Measurements from ENCODE around the gene ARMC3.

ARMC3 gene

GRCh38 chr10:22911889-22912762 is 15.7 kb upstream of the ARMC3 start:
- no peak overlapping the region for H3K4me3 ChIP-seq (ENCODE audit: severe bottlenecking)
- no peak for ATAC-seq (ENCODE audit: low read depth)
- H3K27ac ChIP-seq (ENCODE audit: poor library complexity, severe bottlenecking) = no peak overlapping the region
- no peaks in the 10 kb centered on the region for H3K4me1 ChIP-seq (ENCODE audit: insufficient read depth, poor library complexity, severe bottlenecking)
- peaks cover 2% of the 10 kb centered on the region for H3K9me3 ChIP-seq (ENCODE audit: severe bottlenecking)
- H3K27me3 ChIP-seq (ENCODE audit: insufficient read depth, poor library complexity, severe bottlenecking) = no peaks in the 10 kb centered on the region
- H3K36me3 ChIP-seq (ENCODE audit: low read depth) = no peaks in the 10 kb centered on the region
- TF ChIP-seq, protein P1, sequence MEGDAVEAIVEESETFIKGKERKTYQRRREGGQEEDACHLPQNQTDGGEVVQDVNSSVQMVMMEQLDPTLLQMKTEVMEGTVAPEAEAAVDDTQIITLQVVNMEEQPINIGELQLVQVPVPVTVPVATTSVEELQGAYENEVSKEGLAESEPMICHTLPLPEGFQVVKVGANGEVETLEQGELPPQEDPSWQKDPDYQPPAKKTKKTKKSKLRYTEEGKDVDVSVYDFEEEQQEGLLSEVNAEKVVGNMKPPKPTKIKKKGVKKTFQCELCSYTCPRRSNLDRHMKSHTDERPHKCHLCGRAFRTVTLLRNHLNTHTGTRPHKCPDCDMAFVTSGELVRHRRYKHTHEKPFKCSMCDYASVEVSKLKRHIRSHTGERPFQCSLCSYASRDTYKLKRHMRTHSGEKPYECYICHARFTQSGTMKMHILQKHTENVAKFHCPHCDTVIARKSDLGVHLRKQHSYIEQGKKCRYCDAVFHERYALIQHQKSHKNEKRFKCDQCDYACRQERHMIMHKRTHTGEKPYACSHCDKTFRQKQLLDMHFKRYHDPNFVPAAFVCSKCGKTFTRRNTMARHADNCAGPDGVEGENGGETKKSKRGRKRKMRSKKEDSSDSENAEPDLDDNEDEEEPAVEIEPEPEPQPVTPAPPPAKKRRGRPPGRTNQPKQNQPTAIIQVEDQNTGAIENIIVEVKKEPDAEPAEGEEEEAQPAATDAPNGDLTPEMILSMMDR (IDR thresholded peaks at IDR 0.05; ENCODE audit: poor library complexity, severe bottlenecking) = no peak
- DNase-seq (ENCODE audit: low spot score) = no peak

GRCh38 chr10:22912763-22913384 is 15.0 kb upstream of the ARMC3 start:
- TF ChIP-seq, protein P1 (IDR thresholded peaks at IDR 0.05; ENCODE audit: poor library complexity, severe bottlenecking) = no peak
- Histone ChIP-seq H3K27me3 (ENCODE audit: insufficient read depth, poor library complexity, severe bottlenecking) (no peaks in the 10 kb centered on the region), H3K4me3 (ENCODE audit: severe bottlenecking) (no peak overlapping the region), H3K4me1 (ENCODE audit: insufficient read depth, poor library complexity, severe bottlenecking) (no peaks in the 10 kb centered on the region), H3K27ac (ENCODE audit: poor library complexity, severe bottlenecking) (no peak overlapping the region), H3K9me3 (ENCODE audit: severe bottlenecking) (peaks cover 2% of the 10 kb centered on the region), H3K36me3 (ENCODE audit: low read depth) (no peaks in the 10 kb centered on the region)
- DNase-seq (ENCODE audit: low spot score) = no peak
- ATAC-seq (ENCODE audit: low read depth) = no peak

- no peak for DNase-seq (ENCODE audit: low spot score)
- H3K27me3 ChIP-seq (ENCODE audit: insufficient read depth, poor library complexity, severe bottlenecking) = no peaks in the 10 kb centered on the region
- no peaks in the 10 kb centered on the region for H3K4me1 ChIP-seq (ENCODE audit: insufficient read depth, poor library complexity, severe bottlenecking)
- H3K36me3 ChIP-seq (ENCODE audit: low read depth) = no peaks in the 10 kb centered on the region
- TF ChIP-seq, protein P1 (IDR thresholded peaks at IDR 0.05; ENCODE audit: poor library complexity, severe bottlenecking) = no peak
- ATAC-seq (ENCODE audit: low read depth) = no peak
- H3K27ac ChIP-seq (ENCODE audit: poor library complexity, severe bottlenecking) = no peak overlapping the region
- no peak overlapping the region for H3K4me3 ChIP-seq (ENCODE audit: severe bottlenecking)
- peaks cover 2% of the 10 kb centered on the region for H3K9me3 ChIP-seq (ENCODE audit: severe bottlenecking)
These were observed 14.3 kb upstream of the ARMC3 start for GRCh38 chr10:22913474-22914092.

DNA sequence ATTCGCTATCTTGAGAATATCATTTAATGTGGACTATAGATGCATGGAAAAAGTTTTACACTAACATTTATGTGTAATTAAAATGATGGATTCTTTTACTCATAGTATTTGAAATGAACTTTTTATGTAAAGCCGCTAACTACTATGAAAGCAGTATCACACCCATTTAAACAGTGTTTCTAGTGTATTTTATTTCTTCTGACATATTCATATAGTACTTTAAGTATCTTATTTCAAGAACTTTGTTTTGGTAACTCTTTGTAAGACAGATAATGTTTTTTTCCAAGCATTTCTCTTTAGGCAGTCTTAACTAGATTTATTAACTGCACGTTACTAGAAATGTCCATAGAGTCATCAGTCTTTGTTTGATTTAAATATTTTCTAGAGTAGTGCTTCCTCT is 12.5 kb upstream of the ARMC3 start:
- H3K4me3 ChIP-seq (ENCODE audit: severe bottlenecking) = no peak overlapping the region
- no peaks in the 10 kb centered on the region for H3K4me1 ChIP-seq (ENCODE audit: insufficient read depth, poor library complexity, severe bottlenecking)
- H3K27ac ChIP-seq (ENCODE audit: poor library complexity, severe bottlenecking) = no peak overlapping the region
- H3K36me3 ChIP-seq (ENCODE audit: low read depth) = no peaks in the 10 kb centered on the region
- H3K27me3 ChIP-seq (ENCODE audit: insufficient read depth, poor library complexity, severe bottlenecking) = no peaks in the 10 kb centered on the region
- no peaks in the 10 kb centered on the region for H3K9me3 ChIP-seq (ENCODE audit: severe bottlenecking)
- TF ChIP-seq, protein P1 (IDR thresholded peaks at IDR 0.05; ENCODE audit: poor library complexity, severe bottlenecking) = no peak
- DNase-seq (ENCODE audit: low spot score) = no peak
- no peak for ATAC-seq (ENCODE audit: low read depth)
